Activated naive CD4-positive, alpha-beta T cell treated with anti-CD3 and anti-CD28 coated beads, Interleukin-2, amount 50 U/mL, for 16 hours (primary cell): Measurements from ENCODE around the gene TUBA1C.
A peak's percentile ranks its signal among the peaks of the same experiment; 100 is the strongest.
"Not testable (repeated sequence)": the region's sequence is repeated elsewhere in the genome, so short reads cannot be mapped to it uniquely, and the experiment has no call there.

Experiments used
- DNase-seq: peaks from one replicate; pipeline ENCODE4 v3.0.0-alpha.2; 2020

Gene TUBA1C

DNA sequence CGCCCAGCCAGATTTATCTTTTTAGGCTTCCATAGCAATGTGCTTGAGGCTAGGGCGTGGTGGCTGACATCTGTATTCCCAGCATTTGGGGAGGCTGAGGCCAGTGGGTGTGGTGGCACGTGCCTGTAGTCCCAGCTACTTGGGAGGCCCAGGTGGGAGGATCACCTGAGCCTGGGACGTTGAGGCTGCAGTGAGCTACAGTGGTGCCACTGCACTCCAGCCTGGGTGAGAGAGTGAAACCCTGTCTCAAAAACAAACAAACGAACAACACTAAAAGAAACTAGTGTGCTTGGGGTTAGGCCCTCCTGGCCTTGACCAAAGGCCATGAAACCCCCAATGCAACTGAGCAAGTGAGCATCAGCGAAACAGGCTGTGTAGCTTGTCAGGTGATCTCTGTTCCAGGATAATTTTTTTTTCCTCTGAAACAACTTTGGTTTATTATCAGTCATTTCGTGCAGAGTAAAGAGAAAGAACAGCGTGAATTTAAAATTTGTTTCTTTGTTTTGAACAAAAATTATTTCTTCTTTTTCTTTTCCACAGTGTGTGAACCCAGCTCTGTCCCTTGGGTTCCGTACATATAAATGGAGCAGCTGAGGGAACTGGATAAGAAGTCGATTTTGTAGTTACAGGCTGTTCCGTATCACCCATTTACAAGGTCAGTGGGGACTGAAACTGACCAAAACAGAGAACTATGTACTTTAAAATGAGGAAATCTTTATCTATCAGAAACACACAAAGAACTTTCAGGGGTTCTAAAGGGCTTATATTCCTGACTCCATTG lies 8.8 kb upstream of the TUBA1C start:
- DNase-seq: no peak

DNA sequence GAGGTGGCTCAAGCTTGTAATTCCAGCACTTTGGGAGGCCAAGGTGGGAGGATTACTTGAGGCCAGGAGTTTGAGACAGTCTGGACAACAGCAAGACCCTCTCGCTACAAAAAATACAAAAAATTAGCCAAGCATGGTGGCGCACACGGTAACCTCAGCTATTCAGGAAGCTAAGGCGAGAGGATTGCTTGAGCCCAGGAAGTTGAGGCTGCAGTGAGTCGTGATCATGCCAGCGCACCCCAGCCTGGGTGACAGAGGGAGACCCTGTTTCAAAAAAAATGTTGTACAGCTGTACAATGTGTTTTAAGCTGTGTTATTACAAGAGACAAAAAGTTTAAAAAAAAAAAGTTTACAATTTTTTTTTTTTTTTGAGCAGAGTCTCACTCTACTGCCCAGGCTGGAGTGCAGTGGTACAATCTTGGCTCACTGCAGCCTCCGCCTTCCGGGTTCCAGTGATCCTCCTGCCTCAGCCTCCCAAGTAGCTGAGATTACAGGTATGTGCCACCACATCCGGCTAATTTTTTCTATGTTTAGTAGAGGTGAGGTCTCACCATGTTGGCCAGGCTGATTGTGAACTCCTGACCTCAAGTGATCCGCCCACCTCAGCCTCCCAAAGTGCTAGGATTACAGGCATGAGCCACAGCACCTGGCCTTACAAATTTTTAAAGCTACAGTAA lies 7.2 kb upstream of the TUBA1C start:
- DNase-seq: not testable (repeated sequence)

DNA sequence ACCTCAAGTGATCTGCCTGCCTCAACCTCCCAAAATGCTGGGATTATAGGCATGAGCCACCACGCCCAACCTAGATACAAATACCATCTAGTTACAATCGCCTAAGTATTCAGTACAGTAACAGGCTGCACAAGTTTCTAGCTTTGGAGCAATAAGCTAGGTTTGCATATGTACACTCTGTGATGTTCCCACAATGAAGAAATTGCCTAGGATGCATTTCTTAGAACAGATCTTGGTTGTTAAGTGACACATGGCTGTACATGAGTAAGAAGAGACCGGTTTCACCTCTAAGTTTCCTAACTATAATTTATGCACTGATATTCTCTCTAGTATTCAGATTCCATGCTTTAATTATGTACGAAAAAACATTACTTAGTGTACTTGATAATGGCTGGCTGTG lies 5.4 kb upstream of the TUBA1C start:
- DNase-seq: no peak

GRCh38 chr12:49260166-49260565 lies 4.7 kb upstream of the TUBA1C start:
- DNase-seq: no peak

- no peak for DNase-seq
These were observed 4.1 kb upstream of the TUBA1C start for GRCh38 chr12:49260571-49261363.

DNA sequence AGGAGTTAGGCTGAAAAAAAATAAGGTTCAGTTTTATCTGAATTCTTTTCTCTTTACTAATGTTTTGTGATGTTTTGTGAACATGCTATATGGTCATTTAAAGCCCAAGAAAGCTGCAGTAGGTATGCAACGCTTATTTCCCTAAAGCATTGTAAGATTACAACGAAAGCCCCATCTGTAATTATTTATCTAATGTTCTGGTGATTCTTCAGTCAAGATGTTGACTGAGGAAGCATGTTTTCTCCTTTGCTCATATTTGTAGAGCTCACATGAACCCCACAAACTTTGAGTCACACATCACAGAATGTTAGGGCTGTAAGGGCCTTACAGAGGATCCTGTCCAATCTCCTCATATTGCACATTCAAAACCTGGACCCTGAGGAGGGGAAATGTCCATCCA lies 3.2 kb upstream of the TUBA1C start:
- no peak for DNase-seq

DNA sequence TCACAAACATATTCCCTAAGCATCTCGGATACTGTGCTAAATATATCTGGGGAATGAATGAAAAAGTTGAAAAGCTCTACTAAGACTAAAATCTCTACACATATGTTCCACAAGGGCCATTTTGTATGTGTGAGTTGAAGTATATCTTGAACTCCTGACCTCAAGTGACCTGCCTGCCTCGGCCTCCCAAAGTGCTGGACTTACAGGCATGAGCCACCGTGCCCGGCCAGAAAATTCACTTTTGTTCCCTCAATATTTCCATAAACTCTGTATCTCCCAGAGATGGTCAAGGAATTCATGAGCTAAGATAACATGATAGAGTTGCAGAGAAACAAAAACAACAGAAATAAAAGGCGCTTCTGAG lies 1.5 kb upstream of the TUBA1C start:
- no peak for DNase-seq

GRCh38 chr12:49264466-49264872 lies 413 bp upstream of the TUBA1C start:
- DNase-seq: peak; percentile 58

DNA sequence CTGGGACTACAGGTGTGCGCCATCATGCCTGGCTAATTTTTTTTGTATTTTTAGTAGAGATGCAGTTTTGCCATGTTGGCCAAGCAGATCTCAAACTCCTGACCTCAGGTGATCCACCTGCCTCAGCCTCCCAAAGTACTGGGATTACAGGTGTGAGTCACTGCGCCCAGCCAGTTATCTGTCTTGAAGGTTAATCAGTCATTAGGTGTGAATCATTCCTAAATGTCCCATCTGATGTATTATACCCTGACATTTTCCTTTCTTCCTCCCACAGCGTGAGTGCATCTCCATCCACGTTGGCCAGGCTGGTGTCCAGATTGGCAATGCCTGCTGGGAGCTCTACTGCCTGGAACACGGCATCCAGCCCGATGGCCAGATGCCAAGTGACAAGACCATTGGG lies 4.3 kb downstream of the TUBA1C start:
- DNase-seq: not testable (repeated sequence)

GRCh38 chr12:49272790-49273725 lies 8.2 kb downstream of the TUBA1C start:
- DNase-seq: no peak

DNA sequence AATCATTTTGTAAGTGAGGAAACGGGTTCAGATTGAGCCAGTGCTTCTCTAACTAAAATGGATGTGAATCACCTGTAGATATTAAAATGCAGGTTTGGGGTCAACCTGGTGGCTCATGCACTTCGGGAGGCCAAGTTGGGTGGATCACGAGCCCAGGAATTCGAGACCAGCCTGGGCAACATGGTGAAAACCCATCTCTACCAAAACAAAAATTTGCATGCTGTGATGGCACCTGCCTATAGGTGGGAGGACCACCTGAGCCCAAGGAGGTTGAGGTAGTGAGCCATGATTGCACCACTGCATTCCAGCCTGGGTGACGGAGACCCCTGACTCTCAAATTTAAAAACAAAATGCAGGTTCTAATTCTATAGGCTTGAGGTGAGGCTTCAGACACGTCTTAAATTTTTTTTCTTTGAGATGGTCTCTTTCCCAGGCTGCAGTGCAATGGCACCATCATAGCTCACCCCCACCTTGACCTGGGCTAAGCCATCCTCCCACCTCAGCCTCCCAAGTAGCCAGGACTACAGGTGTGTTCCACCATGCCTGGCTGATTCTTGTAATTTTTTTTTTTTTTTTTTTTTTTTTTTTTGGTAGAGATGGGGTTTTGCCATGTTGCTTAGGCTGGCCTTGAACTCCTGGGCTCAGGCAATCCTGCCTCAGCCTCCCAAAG lies 9.0 kb downstream of the TUBA1C start:
- no peak for DNase-seq

DNA sequence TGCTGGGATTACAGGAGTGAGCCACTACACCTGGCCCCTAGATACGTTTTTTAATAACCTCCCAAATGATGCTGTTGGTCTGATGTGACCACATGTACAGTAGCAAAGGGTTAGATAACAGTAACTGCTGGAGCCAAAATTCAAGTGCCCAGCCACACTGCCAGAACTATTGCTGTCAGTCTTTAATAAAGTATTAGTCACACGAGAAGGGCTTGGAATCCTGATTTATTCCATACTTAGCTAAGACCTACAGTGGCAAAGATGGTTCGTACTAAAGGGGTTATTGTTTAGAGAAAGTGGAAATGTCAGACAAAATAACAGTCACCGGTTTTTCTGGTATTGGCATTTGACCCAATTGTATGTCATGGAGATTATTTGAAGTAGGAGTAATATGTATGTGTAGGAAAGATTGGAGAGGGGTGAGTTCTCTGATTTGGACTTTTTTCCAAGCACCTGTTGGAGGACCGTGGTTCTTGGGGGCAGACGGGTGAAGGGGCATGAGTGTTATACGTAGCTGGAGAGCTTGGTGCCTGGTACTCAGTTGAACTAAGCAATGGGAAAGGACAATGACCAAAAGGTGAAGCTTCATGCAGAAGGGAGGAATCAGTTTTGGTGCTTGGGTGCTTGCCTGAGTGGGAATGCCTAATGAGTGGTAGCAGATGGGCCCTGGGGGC lies 9.7 kb downstream of the TUBA1C start:
- no peak for DNase-seq

DNA sequence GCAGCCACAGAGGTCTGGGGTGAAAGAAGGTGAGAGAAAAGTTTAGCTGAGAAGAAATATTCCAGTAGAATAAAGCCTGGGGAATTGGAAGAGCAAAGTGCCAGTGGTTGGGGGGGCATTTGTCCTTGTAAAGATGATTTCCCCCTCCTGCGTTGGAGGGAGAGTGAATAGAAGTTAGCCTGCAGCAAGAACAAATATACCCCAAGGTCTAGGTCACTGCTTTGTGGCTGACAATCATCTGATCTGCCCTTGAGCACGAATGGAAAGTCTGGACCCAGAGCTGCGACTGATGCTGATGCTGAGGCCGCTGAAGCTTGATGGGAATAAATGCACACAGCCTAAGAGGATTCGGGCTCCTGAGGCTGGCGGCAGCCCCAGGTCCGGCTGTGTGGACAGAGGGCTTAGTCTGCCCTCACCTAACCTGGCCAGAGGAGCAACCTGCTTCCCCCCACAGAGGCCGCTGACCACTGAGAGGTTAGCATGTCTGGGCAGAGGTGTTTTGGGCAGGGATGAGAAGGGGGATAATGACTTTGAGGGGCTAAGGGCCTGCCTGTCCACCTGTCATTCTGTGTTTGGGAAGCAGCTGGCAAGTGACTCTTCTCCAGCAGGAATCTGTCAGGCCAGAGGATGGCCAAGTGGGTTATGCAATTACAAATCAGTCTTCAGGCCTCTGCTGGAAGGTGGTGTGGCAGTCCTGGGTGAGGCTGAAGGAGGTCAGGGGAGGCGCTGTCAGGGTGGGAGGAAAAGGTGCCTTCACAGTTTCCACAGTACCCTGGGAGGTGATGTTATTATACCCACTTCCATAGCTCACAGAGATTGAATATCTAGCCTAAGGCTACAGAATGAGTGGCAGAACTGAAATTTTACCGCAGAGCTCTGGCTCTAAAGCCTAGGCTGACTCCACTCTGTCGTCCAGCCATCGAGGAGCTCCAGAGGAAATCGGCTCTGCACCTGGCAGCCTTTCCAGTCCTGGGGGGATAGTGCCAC lies 11.7 kb downstream of the TUBA1C start:
- DNase-seq: no peak

- DNase-seq: no peak
These were observed 12.6 kb downstream of the TUBA1C start for GRCh38 chr12:49277466-49277865.

DNA sequence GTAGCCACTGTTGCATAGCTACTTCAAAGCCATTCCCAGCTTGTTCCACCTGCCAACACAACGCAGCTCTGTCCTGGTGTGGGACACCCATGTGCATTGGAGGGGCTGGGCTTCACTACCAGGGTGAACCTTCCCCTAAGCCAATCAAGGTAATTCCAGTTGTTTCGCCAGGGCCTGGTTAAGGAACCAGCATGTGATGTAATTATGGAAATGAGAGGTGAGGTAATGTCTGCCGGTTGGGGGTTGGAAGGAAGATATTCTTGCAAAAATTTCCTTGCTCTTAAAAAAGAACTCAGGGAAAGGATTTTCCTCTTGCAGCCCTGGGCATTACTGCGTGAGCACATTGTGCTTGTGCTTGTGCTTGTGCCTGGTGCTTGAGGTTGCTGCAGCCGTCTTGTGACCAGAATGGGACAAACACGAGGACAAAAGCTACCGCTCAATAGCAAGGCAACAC lies 14.9 kb downstream of the TUBA1C start:
- no peak for DNase-seq

- DNase-seq: not testable (repeated sequence)
These were observed 15.7 kb downstream of the TUBA1C start for GRCh38 chr12:49280545-49280944.

DNA sequence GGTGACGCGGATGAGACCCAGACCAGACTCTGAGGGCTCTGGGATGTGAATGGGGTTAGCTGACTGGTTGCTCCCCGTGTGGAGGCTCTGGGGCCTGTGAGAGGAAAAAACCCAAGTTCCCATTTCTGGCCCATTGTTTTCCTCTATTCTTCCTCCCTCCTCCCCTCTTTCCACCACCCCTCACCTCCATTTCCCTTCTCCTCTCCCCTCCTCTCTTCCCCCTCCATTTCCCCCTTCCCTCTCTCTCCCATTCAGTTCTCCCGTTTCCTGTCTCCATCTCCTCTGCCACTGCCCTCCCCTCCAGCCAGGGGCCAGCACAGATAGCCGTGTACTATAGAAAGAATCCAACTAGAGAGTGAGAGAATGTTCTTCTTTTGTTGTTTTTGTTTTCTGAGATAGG lies 17.4 kb downstream of the TUBA1C start:
- DNase-seq: no peak

DNA sequence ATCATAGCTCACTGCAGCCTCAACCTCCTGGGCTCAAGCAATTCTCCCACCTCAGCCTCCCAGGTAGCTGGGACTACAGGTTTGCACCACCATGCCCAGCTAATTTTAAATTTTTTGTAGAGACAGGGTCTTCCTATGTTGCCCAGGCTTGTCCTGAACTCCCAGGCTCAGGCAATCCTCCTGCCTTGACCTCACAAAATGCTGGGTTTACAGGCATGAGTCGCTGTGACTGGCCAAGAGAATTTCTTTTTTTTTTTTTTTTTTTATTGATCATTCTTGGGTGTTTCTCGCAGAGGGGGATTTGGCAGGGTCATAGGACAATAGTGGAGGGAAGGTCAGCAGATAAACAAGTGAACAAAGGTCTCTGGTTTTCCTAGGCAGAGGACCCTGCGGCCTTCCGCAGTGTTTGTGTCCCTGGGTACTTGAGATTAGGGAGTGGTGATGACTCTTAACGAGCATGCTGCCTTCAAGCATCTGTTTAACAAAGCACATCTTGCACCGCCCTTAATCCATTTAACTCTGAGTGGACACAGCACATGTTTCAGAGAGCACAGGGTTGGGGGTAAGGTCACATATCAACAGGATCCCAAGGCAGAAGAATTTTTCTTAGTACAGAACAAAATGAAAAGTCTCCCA lies 18.0 kb downstream of the TUBA1C start:
- not testable (repeated sequence) for DNase-seq
